Right renal cortex interstitium (tissue), 3 donors: ENCODE measurements around the gene HPS6. TPM values are rescaled to one million over a fixed set of nuclear protein-coding genes. Genes with fewer than 3 reads are reported as not detected.
A peak's percentile ranks its signal among the peaks of the same experiment; 100 is the strongest.
"Not testable (repeated sequence)": the region's sequence is repeated elsewhere in the genome, so short reads cannot be mapped to it uniquely, and the experiment has no call there.

Source experiments
- DNase-seq, 3 donors: peaks; one replicate each; pipeline ENCODE4 v3.0.0-alpha.2; 2013; ENCODE audit warnings: low read depth in 3 of 3, low spot score in 2 of 3
- polyA plus RNA-seq, 3 donors: library from polyadenylated mRNA; unstranded; fragments of 120-200 nt; gene quantifications; one replicate each; pipeline ENCODE4 v1.2.1, GENCODE V29; 2013; ENCODE audit not compliant: insufficient read length in 3 of 3

The HPS6 gene
- 10 to 100 TPM; 10.0 to 12.5 (median 11.2) TPM for polyA plus RNA-seq

GRCh38 chr10:102064868-102065560 lies at the start of gene HPS6:
TSS of gene HPS6 (plus strand) at chr10:102065349. CDS start at chr10:102065475, 126 bp downstream.
- DNase-seq = peak; percentile 57 to 75 (median 74)

DNA sequence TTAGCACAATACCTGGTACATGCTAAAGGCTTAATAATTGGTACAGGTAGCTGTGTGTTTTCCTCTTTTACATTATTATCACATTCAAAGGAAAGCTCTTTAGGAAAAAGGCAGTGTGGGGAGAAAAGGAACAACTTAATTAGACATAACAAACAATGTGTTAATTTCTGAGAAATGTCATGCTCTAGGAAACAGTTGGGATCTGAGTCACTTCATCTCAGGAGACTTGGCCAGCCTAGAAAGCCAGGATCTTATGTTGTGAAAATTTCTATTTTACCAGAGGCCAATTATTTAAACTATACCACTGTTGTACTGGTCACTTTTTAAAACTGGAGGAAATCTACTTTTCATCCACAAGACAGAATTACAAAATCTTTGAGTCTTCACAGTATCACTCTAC lies 48.7 kb upstream of the HPS6 start:
- DNase-seq = no peak

DNA sequence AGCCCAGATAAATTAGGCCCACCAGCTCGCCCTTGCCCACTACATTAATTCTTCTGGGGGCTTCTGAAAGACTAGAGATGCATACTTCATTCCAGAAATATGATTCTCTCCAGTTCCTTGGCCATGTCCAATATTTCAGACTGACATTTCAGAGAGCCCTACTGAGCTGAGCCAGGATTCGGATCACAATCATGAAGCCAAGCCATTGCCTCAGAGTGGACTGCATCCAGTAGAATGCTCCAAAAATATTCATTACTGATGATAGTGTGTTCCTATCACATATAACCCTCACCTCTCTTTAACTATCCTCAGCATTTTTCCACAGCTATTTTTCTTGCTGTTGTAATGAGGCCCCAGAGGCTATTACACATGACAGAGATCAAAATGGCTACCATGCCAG lies 47.9 kb upstream of the HPS6 start:
- DNase-seq = no peak

- DNase-seq = no peak
These were observed 44.2 kb upstream of the HPS6 start for GRCh38 chr10:102020938-102021337.

- no peak for DNase-seq
These were observed 40.4 kb upstream of the HPS6 start for GRCh38 chr10:102024799-102025198.

GRCh38 chr10:102027261-102027660 lies 37.9 kb upstream of the HPS6 start:
- DNase-seq = no peak

GRCh38 chr10:102033787-102034186 lies 31.4 kb upstream of the HPS6 start:
- no peak for DNase-seq

DNA sequence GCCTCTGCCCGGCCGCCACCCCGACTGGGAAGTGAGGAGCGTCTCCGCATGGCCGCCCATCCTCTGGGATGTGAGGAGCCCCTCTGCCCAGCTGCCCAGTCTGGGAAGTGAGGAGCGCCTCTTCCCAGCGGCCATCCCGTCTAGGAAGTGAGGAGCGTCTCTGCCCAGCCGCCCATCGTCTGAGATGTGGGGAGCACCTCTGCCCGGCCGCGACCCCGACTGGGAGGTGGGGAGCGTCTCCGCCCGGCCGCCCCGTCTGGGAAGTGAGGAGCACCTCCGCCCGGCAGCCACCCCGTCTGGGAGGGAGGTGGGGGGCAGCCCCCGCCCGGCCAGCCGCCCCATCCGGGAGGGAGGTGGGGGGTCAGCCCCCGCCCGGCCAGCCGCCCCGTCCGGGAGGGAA lies 29.3 kb upstream of the HPS6 start:
- DNase-seq = not testable (repeated sequence)

DNA sequence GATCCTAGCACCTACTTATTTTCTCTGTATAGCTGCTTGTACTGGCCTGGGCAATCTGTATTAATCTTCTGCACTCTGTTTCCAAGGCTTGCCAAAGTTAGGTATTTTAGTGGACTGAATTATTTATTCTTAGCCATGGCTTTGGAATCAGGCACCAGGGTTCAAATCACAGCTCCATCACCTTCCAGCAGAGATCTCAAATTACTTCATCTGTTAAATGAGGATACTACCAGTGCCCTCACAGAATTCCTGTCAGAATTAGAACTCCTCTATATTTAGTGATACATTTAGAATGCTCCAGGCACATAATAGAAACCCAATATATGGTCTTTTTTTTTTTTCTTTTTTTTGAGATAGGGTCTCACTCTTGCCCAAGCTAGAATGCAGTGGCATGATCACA lies 26.7 kb upstream of the HPS6 start:
- no peak for DNase-seq

DNA sequence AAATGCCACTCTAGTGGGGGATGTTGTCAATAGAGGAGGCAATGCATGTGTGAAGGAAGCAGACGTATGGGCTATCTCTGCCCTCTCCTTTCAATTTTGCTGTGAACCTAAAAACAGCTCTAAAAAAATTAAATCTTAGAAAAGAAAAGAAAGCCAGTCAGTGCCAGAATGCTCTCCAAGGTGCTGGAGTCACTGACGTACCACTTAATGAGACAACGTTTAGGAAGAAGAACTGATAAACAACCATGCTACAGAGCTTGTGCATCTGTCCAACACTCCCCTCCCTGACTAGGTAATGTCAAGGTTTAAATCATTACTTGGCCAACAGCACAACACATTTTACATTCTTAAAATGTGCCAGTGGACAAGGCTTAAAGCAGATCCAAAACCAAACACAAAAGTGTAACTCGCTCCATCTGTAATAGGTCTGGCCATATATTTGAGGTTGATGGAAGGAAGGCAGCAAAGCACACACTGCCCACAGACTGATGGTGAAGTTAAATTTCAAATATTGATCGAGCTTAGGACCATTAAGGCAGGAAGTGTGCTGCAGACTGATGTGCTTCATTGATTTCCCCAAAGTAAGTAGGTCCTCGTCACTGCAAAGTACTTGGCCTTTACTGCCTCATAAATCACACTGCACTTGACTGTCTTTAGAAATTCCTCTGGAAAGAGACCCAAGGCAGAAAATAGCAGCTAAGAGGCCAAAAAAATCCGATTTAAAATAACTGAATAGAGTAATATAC lies 24.7 kb upstream of the HPS6 start:
- peak in 2 of 3 donors; percentile 13 to 19 for DNase-seq

DNA sequence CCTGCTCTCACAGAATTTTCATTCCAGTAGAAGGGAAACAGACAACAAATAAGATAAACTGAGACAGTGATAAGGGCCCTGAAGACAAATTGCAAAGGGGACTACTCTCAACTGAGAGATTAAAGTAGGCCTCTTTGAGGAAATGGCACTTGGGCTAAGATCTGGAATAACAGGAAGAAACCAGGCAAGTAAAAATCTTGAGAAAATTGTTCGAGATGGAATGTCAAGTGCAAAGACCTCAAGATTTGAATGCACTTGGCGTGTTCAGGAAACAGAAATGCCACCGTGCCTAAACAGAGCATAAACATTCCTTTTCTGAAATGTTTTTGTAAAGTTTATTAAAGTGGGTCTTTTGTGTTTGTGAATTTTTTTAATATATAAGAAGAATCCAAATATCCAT lies 19.9 kb upstream of the HPS6 start:
- no peak for DNase-seq

DNA sequence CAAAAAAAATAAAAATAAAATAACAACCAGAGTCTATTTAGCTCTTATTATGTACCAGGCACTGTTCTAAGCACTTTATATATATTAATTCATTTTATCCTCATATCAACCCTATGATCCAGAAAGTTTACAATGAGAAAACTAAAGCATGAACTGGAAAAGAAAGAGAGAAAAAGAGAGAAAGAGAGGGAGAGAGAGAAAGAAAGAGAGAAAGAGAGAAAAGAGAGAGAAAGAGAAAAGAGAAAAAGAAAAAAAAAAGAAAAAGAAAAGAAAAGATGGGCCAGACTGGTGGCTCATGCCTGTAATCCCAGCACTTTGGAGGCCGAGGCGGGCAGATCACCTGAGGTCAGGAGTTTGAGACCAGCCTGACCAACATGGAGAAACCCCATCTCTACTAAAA lies 19.1 kb upstream of the HPS6 start:
- no peak for DNase-seq

- not testable (repeated sequence) for DNase-seq
These were observed 10.1 kb upstream of the HPS6 start for GRCh38 chr10:102054881-102055646.

- peak; percentile 83 to 95 (median 88) for DNase-seq
These were observed 9.3 kb upstream of the HPS6 start, which contains the start of gene ARMH3 for GRCh38 chr10:102055647-102056419. TSS of gene ARMH3 (minus strand) at chr10:102056173. CDS start at chr10:102040114, 16,059 bp downstream.

GRCh38 chr10:102059987-102060386 lies 5.2 kb upstream of the HPS6 start:
- DNase-seq = no peak

DNA sequence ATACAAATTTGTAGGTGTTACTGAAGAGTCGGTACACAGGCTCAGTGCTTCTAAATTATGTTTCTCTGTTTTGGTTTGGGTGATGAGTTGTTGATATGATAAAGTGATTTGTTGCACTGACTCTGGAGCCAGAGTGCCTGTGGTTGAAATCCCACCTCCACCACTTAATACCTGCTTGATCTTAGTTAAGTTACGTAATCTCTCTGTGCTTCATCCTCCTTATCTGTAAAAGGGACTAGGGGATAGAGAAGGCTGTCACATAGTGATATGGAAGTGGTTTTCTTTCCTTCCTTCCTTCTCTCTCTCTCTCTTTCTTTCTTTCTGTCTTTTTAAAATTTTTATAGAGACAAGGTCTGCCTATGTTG lies 664 bp upstream of the HPS6 start:
- no peak for DNase-seq

GRCh38 chr10:102065561-102066398 lies 631 bp downstream of the HPS6 start:
- peak in 1 of 3 donors; percentile 18 for DNase-seq

- DNase-seq = no peak
These were observed 1.4 kb downstream of the HPS6 start for GRCh38 chr10:102066399-102067088.
